HepG2 (cell line): Measurements from ENCODE around the gene FERMT2. TPM values are rescaled to one million over a fixed set of nuclear protein-coding genes. Genes with fewer than 3 reads are reported as not detected.

Source experiments
- ARNTL ChIP-seq: sonication (generic); formaldehyde crosslinking; IDR thresholded peaks from 2 replicates; pipeline ENCODE4 v1.4.0; 2020; ENCODE audit warnings: mild to moderate bottlenecking, missing genetic modification reagents
- CBX1 ChIP-seq: IDR thresholded peaks from one replicate; pipeline ENCODE4 v1.6.1; 2016; ENCODE audit warnings: antibody characterized with exemption, low read depth
- FOSL1 ChIP-seq: sonication (generic); formaldehyde crosslinking; IDR thresholded peaks from 2 replicates; pipeline ENCODE4 v1.9.0; 2021; ENCODE audit warnings: missing genetic modification reagents, borderline replicate concordance
- HIVEP1 ChIP-seq: sonication (generic); formaldehyde crosslinking; IDR thresholded peaks from 2 replicates; pipeline ENCODE4 v1.4.0; 2020; ENCODE audit warnings: mild to moderate bottlenecking, missing genetic modification reagents
- MTA1 ChIP-seq: sonication (generic); formaldehyde crosslinking; IDR thresholded peaks from 2 replicates; pipeline ENCODE4 v1.4.0; 2020; ENCODE audit warnings: missing genetic modification reagents, mild to moderate bottlenecking, borderline replicate concordance
- NFKB2 ChIP-seq: sonication (generic); formaldehyde crosslinking; IDR thresholded peaks from 2 replicates; pipeline ENCODE4 v1.4.0; 2020; ENCODE audit warnings: missing genetic modification reagents, borderline replicate concordance
- SNRNP70 ChIP-seq: fragments of 200-400 bp; formaldehyde crosslinking; IDR thresholded peaks from 2 replicates; pipeline ENCODE4 v1.6.1; 2017; ENCODE audit warnings: mild to moderate bottlenecking, low read depth, low read length, moderate library complexity
- ZMAT3 ChIP-seq: sonication (generic); formaldehyde crosslinking; conservative IDR thresholded peaks from 2 replicates; pipeline ENCODE4 v1.7.0; 2021; ENCODE audit warnings: missing genetic modification reagents
- ZMYM3 ChIP-seq: sonication (generic); formaldehyde crosslinking; IDR thresholded peaks from 2 replicates; pipeline ENCODE4 v1.5.1; 2020; ENCODE audit warnings: mild to moderate bottlenecking, missing genetic modification reagents
- ZNF577 ChIP-seq: sonication (generic); formaldehyde crosslinking; IDR thresholded peaks from 2 replicates; pipeline ENCODE4 v1.4.0; 2020; ENCODE audit warnings: mild to moderate bottlenecking, low read depth, missing genetic modification reagents, borderline replicate concordance
- ZNF674 ChIP-seq: sonication (generic); formaldehyde crosslinking; IDR thresholded peaks from 2 replicates; pipeline ENCODE4 v1.5.0; 2020; ENCODE audit warnings: low read depth, mild to moderate bottlenecking, missing genetic modification reagents
- ZNF883 ChIP-seq: sonication (generic); formaldehyde crosslinking; IDR thresholded peaks from 2 replicates; pipeline ENCODE4 v1.5.1; 2020; ENCODE audit warnings: mild to moderate bottlenecking, missing genetic modification reagents; ENCODE audit errors: not compliant biosample characterization
- polyA plus RNA-seq, 8 experiments: library from polyadenylated mRNA; depleted of rRNA in 3 of 8; stranded (reverse) in 7 of 8; unstranded in 1 of 8; fragments of >200 nt; fragmentation: Illumina TruSeq in 4 of 8; extraction: Trizol in 4 of 8; gene quantifications; 2 replicates each; pipeline versions ENCODE4 v1.2.1 to v1.2.3, GENCODE V29; 2011 to 2016; ENCODE audit warnings: low read depth in 4 of 8, missing spikeins in 1 of 8, mixed read lengths in 1 of 8; ENCODE audit not compliant: insufficient read depth in 1 of 8
- total RNA-seq, 5 experiments: library from RNA; depleted of rRNA; stranded (reverse); fragments of >200 nt; fragmentation: Illumina TruSeq; extraction: Trizol; gene quantifications; 2 replicates each; pipeline ENCODE4 v1.2.3, GENCODE V29; 2016; ENCODE audit warnings: low read depth in 1 of 5
- TF ChIP-seq, protein P1 (sequence below): sonication (generic); formaldehyde crosslinking; IDR thresholded peaks from 2 replicates; pipeline ENCODE4 v1.5.1; 2020; ENCODE audit warnings: missing genetic modification reagents, mild to moderate bottlenecking, borderline replicate concordance
- TF ChIP-seq, protein P2 (sequence below): sonication (generic); formaldehyde crosslinking; IDR thresholded peaks from 2 replicates; pipeline ENCODE4 v1.4.0; 2020; ENCODE audit warnings: missing genetic modification reagents, borderline replicate concordance
- TF ChIP-seq, protein P3 (sequence below): sonication (generic); formaldehyde crosslinking; IDR thresholded peaks from 2 replicates; pipeline ENCODE4 v1.4.0; 2020; ENCODE audit warnings: mild to moderate bottlenecking, missing genetic modification reagents
- TF ChIP-seq, protein P4 (sequence below): sonication (generic); formaldehyde crosslinking; IDR thresholded peaks from 2 replicates; pipeline ENCODE4 v1.4.0; 2020; ENCODE audit warnings: mild to moderate bottlenecking, missing genetic modification reagents

Gene FERMT2
- total and polyA plus RNA-seq, 2 of the 13 experiments (the other 11 are each of a cell fraction or from before 2014, with no cell fraction given): 36.2 to 60.4 TPM

DNA sequence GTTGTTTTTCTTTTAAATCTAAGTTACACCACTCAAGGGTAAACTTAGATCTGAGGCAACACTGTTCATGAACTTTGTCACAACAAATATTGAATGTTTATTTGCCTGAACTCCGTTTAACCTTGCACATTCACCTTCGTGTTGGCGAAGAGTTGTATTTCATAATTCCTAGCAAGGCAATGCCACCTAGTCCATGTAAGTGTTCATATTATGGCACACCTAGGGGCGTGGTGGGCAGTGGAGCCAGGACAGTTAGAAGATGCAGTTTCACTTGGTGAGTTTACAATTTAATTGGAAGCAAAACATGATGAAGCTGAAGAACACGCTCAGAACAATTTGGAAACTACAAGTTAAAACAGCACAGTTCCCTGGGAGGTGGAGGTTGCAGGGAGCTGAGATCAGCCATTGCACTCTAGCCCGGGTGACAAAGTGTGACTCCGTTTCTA, 129.0 kb downstream of the FERMT2 start (continued):
- TF ChIP-seq NFKB2 (CRISPR knock-in tag) (no peak), CBX1 (no peak), ZNF883 (no peak), ZMAT3 (no peak), FOSL1 (CRISPR knock-in tag) (no peak), SNRNP70 (no peak), ARNTL (peak; percentile 65; the same call in 1 of the 2 replicates), ZNF577 (CRISPR knock-in tag) (no peak), ZMYM3 (peak; percentile 74), ZNF674 (CRISPR knock-in tag) (no peak), MTA1 (CRISPR knock-in tag) (no peak; the same call in 1 of the 2 replicates), HIVEP1 (CRISPR knock-in tag) (no peak)
- TF ChIP-seq, protein P1, sequence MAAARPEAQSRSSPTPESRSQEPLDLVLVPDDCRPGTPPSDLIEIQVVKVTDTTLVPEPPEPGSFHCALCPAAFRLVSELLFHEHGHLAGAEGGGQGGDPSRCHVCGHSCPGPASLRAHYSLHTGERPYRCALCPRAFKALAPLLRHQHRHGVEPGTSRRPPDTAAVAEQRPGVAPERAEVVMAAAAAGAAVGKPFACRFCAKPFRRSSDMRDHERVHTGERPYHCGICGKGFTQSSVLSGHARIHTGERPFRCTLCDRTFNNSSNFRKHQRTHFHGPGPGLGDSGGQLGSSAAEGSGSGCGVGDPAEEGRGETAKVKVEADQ (CRISPR knock-in tag): no peak
- TF ChIP-seq, protein P2, sequence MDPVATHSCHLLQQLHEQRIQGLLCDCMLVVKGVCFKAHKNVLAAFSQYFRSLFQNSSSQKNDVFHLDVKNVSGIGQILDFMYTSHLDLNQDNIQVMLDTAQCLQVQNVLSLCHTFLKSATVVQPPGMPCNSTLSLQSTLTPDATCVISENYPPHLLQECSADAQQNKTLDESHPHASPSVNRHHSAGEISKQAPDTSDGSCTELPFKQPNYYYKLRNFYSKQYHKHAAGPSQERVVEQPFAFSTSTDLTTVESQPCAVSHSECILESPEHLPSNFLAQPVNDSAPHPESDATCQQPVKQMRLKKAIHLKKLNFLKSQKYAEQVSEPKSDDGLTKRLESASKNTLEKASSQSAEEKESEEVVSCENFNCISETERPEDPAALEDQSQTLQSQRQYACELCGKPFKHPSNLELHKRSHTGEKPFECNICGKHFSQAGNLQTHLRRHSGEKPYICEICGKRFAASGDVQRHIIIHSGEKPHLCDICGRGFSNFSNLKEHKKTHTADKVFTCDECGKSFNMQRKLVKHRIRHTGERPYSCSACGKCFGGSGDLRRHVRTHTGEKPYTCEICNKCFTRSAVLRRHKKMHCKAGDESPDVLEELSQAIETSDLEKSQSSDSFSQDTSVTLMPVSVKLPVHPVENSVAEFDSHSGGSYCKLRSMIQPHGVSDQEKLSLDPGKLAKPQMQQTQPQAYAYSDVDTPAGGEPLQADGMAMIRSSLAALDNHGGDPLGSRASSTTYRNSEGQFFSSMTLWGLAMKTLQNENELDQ (CRISPR knock-in tag): no peak
- TF ChIP-seq, protein P3, sequence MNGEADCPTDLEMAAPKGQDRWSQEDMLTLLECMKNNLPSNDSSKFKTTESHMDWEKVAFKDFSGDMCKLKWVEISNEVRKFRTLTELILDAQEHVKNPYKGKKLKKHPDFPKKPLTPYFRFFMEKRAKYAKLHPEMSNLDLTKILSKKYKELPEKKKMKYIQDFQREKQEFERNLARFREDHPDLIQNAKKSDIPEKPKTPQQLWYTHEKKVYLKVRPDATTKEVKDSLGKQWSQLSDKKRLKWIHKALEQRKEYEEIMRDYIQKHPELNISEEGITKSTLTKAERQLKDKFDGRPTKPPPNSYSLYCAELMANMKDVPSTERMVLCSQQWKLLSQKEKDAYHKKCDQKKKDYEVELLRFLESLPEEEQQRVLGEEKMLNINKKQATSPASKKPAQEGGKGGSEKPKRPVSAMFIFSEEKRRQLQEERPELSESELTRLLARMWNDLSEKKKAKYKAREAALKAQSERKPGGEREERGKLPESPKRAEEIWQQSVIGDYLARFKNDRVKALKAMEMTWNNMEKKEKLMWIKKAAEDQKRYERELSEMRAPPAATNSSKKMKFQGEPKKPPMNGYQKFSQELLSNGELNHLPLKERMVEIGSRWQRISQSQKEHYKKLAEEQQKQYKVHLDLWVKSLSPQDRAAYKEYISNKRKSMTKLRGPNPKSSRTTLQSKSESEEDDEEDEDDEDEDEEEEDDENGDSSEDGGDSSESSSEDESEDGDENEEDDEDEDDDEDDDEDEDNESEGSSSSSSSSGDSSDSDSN: no peak
- TF ChIP-seq, protein P4, sequence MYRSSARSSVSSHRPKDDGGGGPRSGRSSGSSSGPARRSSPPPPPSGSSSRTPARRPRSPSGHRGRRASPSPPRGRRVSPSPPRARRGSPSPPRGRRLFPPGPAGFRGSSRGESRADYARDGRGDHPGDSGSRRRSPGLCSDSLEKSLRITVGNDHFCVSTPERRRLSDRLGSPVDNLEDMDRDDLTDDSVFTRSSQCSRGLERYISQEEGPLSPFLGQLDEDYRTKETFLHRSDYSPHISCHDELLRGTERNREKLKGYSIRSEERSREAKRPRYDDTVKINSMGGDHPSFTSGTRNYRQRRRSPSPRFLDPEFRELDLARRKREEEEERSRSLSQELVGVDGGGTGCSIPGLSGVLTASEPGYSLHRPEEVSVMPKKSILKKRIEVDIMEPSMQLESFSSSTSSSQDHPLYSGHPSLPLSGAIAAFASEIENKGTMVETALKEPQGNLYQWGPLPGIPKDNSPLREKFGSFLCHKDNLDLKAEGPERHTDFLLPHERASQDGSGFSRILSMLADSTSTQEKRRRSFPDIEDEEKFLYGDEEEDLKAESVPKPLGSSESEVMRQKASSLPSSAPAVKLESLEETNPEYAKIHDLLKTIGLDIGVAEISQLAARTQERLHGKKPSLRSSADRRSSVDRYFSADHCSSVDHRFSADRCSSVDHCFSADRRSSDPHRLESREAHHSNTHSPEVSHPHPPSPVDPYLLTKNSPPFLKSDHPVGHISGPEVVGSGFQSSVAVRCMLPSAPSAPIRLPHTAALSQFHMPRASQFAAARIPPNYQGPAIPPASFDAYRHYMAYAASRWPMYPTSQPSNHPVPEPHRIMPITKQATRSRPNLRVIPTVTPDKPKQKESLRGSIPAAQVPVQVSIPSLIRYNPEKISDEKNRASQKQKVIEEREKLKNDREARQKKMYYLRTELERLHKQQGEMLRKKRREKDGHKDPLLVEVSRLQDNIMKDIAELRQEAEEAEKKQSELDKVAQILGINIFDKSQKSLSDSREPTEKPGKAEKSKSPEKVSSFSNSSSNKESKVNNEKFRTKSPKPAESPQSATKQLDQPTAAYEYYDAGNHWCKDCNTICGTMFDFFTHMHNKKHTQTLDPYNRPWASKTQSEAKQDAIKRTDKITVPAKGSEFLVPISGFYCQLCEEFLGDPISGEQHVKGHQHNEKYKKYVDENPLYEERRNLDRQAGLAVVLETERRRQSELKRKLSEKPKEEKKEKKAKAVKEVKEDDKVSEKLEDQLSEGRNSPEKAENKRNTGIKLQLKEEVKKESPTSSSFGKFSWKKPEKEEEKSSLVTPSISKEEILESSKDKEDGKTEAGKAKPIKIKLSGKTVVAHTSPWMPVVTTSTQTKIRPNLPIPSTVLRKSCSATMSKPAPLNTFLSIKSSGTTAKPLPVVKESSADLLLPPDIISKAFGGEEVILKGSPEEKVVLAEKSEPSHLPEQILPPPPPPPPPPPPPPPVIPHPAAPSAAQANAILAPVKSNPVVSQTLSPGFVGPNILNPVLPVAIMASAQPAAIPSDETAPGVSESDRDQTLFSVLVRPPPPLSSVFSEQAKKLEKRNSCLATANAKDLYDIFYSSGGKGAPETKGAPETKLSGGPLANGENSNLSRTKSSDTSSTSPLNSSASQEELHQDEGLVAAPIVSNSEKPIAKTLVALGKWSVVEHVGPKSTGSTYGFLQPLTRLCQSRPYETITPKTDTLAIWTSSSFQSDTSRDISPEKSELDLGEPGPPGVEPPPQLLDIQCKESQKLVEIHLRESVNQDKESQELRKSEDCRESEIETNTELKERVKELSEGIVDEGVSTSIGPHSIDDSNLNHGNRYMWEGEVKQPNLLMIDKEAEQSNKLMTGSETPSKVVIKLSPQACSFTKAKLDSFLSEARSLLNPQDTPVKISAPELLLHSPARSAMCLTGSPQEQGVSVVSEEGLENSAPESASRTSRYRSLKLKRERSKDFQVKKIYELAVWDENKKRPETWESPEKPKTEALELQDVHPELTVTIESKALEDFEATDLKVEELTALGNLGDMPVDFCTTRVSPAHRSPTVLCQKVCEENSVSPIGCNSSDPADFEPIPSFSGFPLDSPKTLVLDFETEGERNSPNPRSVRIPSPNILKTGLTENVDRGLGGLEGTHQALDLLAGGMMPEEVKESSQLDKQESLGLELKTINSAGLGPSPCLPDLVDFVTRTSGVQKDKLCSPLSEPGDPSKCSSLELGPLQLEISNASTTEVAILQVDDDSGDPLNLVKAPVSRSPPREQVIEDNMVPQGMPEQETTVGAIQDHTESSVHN (CRISPR knock-in tag): 0 out of 2 replicates have a peak, but pooled peaks have one; percentile 33
